ENCODE results near the gene B3GNT9.

DNA sequence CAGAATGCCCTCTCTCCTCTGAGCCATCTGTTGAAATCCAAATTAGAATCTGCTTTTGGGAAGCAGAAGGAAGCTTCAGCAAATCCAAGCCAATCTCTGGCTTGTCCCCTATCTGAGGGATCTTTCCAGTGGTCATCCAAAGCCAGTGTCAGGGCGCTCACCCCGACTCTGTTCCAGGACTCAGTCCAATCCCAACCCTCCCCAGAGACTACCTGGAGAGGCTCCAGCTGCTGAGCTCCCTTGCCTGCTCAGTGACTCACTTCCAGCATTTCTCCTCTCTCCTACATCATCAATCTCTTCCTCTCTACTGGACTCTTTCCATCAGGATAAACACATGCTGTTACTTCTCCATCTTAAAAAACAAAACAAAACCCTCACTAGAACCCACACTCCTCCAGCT lies 30.5 kb upstream of the B3GNT9 start:
- TF ChIP-seq, protein P1, sequence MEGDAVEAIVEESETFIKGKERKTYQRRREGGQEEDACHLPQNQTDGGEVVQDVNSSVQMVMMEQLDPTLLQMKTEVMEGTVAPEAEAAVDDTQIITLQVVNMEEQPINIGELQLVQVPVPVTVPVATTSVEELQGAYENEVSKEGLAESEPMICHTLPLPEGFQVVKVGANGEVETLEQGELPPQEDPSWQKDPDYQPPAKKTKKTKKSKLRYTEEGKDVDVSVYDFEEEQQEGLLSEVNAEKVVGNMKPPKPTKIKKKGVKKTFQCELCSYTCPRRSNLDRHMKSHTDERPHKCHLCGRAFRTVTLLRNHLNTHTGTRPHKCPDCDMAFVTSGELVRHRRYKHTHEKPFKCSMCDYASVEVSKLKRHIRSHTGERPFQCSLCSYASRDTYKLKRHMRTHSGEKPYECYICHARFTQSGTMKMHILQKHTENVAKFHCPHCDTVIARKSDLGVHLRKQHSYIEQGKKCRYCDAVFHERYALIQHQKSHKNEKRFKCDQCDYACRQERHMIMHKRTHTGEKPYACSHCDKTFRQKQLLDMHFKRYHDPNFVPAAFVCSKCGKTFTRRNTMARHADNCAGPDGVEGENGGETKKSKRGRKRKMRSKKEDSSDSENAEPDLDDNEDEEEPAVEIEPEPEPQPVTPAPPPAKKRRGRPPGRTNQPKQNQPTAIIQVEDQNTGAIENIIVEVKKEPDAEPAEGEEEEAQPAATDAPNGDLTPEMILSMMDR (IDR thresholded peaks at IDR 0.05; ENCODE audit: borderline replicate concordance, extremely low read depth, low read length, poor library complexity, severe bottlenecking) = no peak
- TF ChIP-seq EZH2 (IDR thresholded peaks at IDR 0.05; ENCODE audit: borderline replicate concordance, low read depth, low read length, severe bottlenecking) = no peak
